Kidney epithelial cell (primary cell): ENCODE measurements around the gene CPT1C. TPM values are rescaled to one million over a fixed set of nuclear protein-coding genes. Genes with fewer than 3 reads are reported as not detected.

Experiments
- DNase-seq: peaks from one replicate; pipeline ENCODE4 v3.0.0-alpha.2; 2010; ENCODE audit warnings: low read depth
- H3K27me3 ChIP-seq: 2 replicates; pipeline ENCODE4 v1.6.0; 2011; ENCODE audit warnings: low read length; ENCODE audit not compliant: control insufficient read depth, insufficient read depth
- H3K36me3 ChIP-seq: 2 replicates; pipeline ENCODE4 v1.5.1; 2011; ENCODE audit warnings: low read length; ENCODE audit not compliant: control insufficient read depth, insufficient read depth
- H3K4me3 ChIP-seq: 2 replicates; pipeline ENCODE4 v1.5.1; 2011; ENCODE audit warnings: low read depth, mild to moderate bottlenecking, control low read depth, low read length
- total RNA-seq: library from RNA; depleted of rRNA; stranded (reverse); fragments of >200 nt; gene quantifications from 2 replicates; pipeline ENCODE4 v1.2.3, GENCODE V29; 2015
- TF ChIP-seq, protein P1 (sequence below): IDR thresholded peaks from 2 replicates; pipeline ENCODE4 v1.5.1; 2011; ENCODE audit warnings: mild to moderate bottlenecking, moderate library complexity, low read length, control low read depth, inconsistent platforms; ENCODE audit not compliant: insufficient read depth, poor library complexity, severe bottlenecking

CPT1C gene
- total RNA-seq, 1 donor from 2014 or later = 3.4 TPM

DNA sequence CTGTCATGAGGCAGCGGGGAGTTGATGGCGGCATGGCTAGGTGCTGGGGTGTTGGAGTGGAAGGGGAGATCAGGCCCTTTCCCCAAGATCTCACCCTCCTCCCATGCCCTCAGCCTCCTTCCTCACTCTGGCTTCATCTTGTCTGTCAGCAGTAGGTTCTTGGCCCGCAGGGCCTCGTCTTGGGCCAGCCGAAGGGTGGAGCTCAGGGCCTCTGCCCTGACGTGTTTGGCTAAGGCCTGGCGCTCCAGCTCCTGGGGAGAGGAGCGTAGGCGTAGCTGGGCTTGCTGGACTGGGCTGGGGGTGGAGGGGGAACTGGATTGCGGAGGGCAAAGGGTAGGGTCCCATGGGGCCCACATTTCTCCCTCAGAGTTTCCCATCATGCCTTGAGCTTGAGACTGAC lies 49.0 kb downstream of the CPT1C start:
- TF ChIP-seq, protein P1, sequence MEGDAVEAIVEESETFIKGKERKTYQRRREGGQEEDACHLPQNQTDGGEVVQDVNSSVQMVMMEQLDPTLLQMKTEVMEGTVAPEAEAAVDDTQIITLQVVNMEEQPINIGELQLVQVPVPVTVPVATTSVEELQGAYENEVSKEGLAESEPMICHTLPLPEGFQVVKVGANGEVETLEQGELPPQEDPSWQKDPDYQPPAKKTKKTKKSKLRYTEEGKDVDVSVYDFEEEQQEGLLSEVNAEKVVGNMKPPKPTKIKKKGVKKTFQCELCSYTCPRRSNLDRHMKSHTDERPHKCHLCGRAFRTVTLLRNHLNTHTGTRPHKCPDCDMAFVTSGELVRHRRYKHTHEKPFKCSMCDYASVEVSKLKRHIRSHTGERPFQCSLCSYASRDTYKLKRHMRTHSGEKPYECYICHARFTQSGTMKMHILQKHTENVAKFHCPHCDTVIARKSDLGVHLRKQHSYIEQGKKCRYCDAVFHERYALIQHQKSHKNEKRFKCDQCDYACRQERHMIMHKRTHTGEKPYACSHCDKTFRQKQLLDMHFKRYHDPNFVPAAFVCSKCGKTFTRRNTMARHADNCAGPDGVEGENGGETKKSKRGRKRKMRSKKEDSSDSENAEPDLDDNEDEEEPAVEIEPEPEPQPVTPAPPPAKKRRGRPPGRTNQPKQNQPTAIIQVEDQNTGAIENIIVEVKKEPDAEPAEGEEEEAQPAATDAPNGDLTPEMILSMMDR = no peak
- Histone ChIP-seq H3K36me3 (no peaks in the 10 kb centered on the region), H3K27me3 (no peaks in the 10 kb centered on the region), H3K4me3 (no peak overlapping the region)
- DNase-seq = no peak

DNA sequence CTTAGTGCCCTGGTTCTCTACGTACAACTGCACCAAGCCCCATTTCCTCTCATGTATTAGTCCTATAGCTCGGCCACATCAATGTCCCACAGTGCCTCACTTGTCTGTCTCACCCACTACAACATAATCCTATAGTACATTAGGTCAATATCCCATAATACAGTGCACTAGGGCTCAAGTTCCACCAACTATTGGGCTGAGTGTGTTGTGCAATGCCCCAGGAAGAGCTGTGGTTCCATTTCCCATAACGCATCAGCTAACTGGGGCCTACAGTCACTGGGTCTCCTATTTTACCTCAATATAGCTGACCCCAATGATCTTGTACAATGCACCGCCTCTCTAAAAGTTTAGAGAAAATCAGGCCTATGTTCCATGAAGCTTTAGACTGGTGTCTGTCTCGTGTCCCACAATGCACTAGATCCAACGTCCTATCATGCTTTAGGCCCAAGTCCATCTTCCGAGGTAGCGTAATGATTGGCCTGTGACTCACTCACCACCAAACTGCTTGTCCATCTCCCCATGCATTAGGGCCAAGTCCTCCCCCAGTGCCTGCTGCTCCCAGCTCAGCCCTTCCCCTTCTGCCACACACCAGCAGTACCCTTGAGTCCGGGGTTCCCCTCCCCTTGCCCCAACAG lies 50.4 kb downstream of the CPT1C start:
- H3K4me3 ChIP-seq = no peak overlapping the region
- H3K27me3 ChIP-seq = no peaks in the 10 kb centered on the region
- no peak for DNase-seq
- H3K36me3 ChIP-seq = no peaks in the 10 kb centered on the region
- TF ChIP-seq, protein P1 = no peak

GRCh38 chr19:49744946-49745381 lies 54.0 kb downstream of the CPT1C start:
- TF ChIP-seq, protein P1 = no peak
- no peak for DNase-seq
- no peaks in the 10 kb centered on the region for H3K36me3 ChIP-seq
- no peak overlapping the region for H3K4me3 ChIP-seq
- no peaks in the 10 kb centered on the region for H3K27me3 ChIP-seq

DNA sequence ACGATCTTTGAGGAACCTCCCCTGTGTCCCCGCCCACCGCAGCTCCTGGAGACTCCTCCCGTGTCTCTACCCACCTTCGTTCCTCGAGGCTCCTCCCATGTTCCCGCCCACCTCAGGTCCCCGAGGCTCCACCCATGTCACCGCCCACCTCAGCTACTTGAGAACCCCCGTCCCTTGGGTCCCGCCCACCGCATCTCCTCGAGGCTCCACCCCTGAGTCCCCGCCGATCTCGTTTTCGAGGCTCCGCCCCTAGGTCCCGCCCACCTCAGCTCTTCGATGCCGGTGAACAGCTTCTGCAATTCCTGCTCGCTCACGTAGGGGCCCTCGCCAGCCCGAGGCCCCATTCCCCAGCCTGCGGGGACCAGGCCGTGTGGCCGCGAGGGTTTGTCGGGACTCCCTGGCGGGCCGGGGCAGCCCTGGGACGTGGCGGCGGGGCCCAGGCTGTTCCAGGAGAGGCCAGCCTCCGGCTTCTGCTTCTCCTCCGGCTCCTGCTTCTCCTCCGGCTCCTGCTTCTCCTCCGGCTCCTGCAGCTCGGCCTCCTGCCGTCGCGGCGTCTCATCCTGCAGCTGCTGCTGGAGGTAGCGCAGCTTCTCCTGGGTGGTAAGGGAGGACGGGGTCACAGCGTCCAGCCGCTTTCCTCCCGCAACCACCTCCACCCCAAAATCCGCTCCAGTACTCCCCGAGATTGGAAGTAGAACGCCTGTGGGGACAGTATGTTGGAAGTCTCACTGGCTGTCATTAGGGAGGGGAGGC lies 55.5 kb downstream of the CPT1C start:
- no peaks in the 10 kb centered on the region for H3K27me3 ChIP-seq
- H3K36me3 ChIP-seq = no peaks in the 10 kb centered on the region
- no peak overlapping the region for H3K4me3 ChIP-seq
- TF ChIP-seq, protein P1 = no peak
- peak; percentile 19 for DNase-seq

- DNase-seq = no peak
- TF ChIP-seq, protein P1 = no peak
- Histone ChIP-seq H3K36me3 (no peaks in the 10 kb centered on the region), H3K27me3 (no peaks in the 10 kb centered on the region), H3K4me3 (no peak overlapping the region)
These were observed 58.3 kb downstream of the CPT1C start for GRCh38 chr19:49749055-49749716.
